ENCODE measurements around the gene ASF1A.

DNA sequence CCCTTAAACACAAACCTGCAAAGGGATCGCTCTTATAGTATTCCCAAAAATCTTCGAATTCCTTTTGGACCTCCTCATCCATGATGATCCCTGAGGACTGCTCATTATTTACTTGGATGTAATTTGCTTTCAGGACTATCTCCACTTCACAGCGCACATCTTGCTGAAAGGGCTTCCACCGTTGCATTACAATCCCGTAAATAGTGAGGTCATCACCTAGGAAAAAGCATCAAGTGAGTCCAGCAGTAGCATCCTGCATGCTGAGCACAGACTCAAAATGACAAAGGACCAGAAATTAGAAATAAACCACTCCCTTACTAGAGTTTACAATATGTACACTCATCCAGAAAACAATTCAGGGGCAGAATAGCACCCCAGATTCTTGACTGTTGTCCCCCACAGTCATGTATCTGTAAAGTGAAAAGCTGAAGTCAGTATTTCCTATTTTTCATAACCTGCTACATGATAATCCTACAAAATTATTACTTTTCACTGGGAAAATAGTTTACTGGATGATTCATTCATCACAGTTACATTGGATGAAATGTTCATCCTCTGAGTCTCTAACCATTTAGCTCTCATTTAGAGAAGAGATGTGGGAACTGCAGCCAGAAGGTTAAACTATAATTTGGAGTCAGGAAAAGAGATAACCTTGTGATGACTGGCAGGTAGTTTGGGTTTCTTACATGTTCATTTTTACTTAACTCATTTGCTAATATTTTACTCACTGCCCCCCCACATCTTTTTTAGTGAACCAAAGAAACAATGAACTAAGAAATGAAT, 23.8 kb downstream of the ASF1A start:
- TF ChIP-seq CTCF (IDR thresholded peaks at IDR 0.05) (no peak), POLR2A (IDR thresholded peaks at IDR 0.05) (no peak)

Data from Peyer's patch (tissue), 4 donors.